CD4-positive, alpha-beta T cell treated with Interleukin-15 for 1 hour (primary cell): ENCODE data around the gene OR51T1.
"Not testable (repeated sequence)": the region's sequence is repeated elsewhere in the genome, so short reads cannot be mapped to it uniquely, and the experiment has no call there.

Source experiments
- DNase-seq: peaks from one replicate; pipeline ENCODE4 v3.0.0-alpha.2; 2020

OR51T1 gene

GRCh38 chr11:4881860-4882500 is at the start of gene OR51T1:
OR51T1 (plus strand) TSS chr11:4881900; CDS start chr11:4881900, 0 bp downstream.
- no peak for DNase-seq

GRCh38 chr11:4839851-4840549 is 41.7 kb upstream of the OR51T1 start:
- DNase-seq = no peak

GRCh38 chr11:4848908-4849532 is 32.7 kb upstream of the OR51T1 start, which contains the start of gene OR51S1:
OR51S1 (minus strand) TSS chr11:4849208; CDS start chr11:4849208, 0 bp downstream.
- DNase-seq = no peak

GRCh38 chr11:4851033-4851432 is 30.7 kb upstream of the OR51T1 start:
- no peak for DNase-seq

- not testable (repeated sequence) for DNase-seq
These were observed 27.4 kb upstream of the OR51T1 start for GRCh38 chr11:4854286-4854685.

- DNase-seq = no peak
These were observed 19.1 kb upstream of the OR51T1 start for GRCh38 chr11:4862447-4863236.

GRCh38 chr11:4863876-4864275 is 17.8 kb upstream of the OR51T1 start:
- no peak for DNase-seq

- no peak for DNase-seq
These were observed 15.8 kb upstream of the OR51T1 start for GRCh38 chr11:4865855-4866254.

GRCh38 chr11:4881188-4881587 is 512 bp upstream of the OR51T1 start:
- DNase-seq = no peak

- DNase-seq = no peak
These were observed 843 bp downstream of the OR51T1 start for GRCh38 chr11:4882543-4882942.

GRCh38 chr11:4884361-4884760 is 2.7 kb downstream of the OR51T1 start:
- DNase-seq = no peak

GRCh38 chr11:4886186-4886585 is 4.5 kb downstream of the OR51T1 start:
- no peak for DNase-seq

GRCh38 chr11:4887591-4887990 is 5.9 kb downstream of the OR51T1 start:
- DNase-seq = no peak

GRCh38 chr11:4890279-4890678 is 8.6 kb downstream of the OR51T1 start:
- DNase-seq = no peak

GRCh38 chr11:4891996-4892640 is 10.4 kb downstream of the OR51T1 start:
- DNase-seq = no peak

GRCh38 chr11:4903484-4903883 is 21.8 kb downstream of the OR51T1 start, which contains the start of gene OR51A7:
OR51A7 (plus strand) TSS chr11:4903783; CDS start chr11:4907370, 3,587 bp downstream.
- no peak for DNase-seq

- DNase-seq = no peak
These were observed 34.9 kb downstream of the OR51T1 start for GRCh38 chr11:4916581-4916980.

GRCh38 chr11:4919250-4919649 is 37.5 kb downstream of the OR51T1 start, which contains the start of gene OR51G2:
OR51G2 (minus strand) TSS chr11:4919350; CDS start chr11:4915663, 3,687 bp downstream.
- no peak for DNase-seq

GRCh38 chr11:4921796-4922195 is 40.1 kb downstream of the OR51T1 start:
- no peak for DNase-seq

GRCh38 chr11:4922304-4922703 is 40.6 kb downstream of the OR51T1 start:
- DNase-seq = no peak

GRCh38 chr11:4924239-4924638 is 42.5 kb downstream of the OR51T1 start, which contains the start of gene OR51G1:
OR51G1 (minus strand) TSS chr11:4924339; CDS start chr11:4924339, 0 bp downstream.
- no peak for DNase-seq

GRCh38 chr11:4926608-4927007 is 44.9 kb downstream of the OR51T1 start:
- no peak for DNase-seq
